SK-N-MC (cell line): ENCODE results near the gene GTF2H2C.

Experiments used
- EZH2 ChIP-seq: fragments of 200-600 bp; sonication (generic); IDR thresholded peaks from one replicate; pipeline ENCODE4 v1.6.1; 2017; ENCODE audit warnings: antibody characterized with exemption
- FOXP2 ChIP-seq: optimal IDR thresholded peaks from 2 replicates; pipeline ENCODE3; 2011; ENCODE audit warnings: mild to moderate bottlenecking, moderate library complexity; ENCODE audit not compliant: insufficient read depth; ENCODE audit errors: extremely low read length, control extremely low read depth
- POLR2AphosphoS5 ChIP-seq: IDR thresholded peaks from 2 replicates; pipeline ENCODE4 v1.6.1; 2012; ENCODE audit warnings: mild to moderate bottlenecking, low read depth, low read length, borderline replicate concordance

DNA sequence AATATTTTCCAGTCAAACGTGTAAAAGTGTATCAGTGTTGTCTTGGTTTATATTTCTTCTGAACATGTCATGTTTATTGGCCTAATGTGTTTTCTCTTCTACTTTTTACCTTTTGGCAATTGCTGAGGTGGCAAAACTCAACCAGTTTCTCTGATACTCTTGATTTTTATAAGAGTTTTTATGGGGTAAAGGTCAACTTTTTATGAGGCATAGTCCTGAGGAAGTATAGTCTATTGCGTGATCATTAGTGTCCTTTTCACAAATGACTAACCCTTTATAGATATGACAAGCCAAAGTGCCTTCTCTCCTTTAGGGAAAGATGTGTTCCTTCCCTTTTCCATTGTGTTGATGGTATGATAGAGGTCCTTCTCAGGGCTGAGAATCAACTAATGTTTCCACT lies 34.5 kb upstream of the GTF2H2C start:
- TF ChIP-seq EZH2, result no peak
- no peak for TF ChIP-seq POLR2AphosphoS5
- TF ChIP-seq FOXP2, result no peak
